Right atrium auricular region (tissue), 2 donors: Measurements from ENCODE around the gene TTC28. TPM values are rescaled to one million over a fixed set of nuclear protein-coding genes. Genes with fewer than 3 reads are reported as not detected.

Experiments used
- DNase-seq: peaks from one replicate; pipeline ENCODE4 v3.0.0-alpha.2; 2019; ENCODE audit warnings: low spot score
- H3K27ac ChIP-seq, 2 donors: fragments of 200-600 bp; sonication (generic); 1 replicate in 1 of 2; 2 replicates in 1 of 2; pipeline ENCODE4 v1.5.1; 2016 to 2019
- H3K27me3 ChIP-seq, 2 donors: fragments of 200-600 bp; sonication (generic); one replicate each; pipeline versions ENCODE4 v1.5.1 to v1.6.0; 2017 to 2019
- H3K36me3 ChIP-seq: fragments of 200-600 bp; sonication (generic); one replicate; pipeline ENCODE4 v1.5.1; 2016
- H3K4me1 ChIP-seq, 2 donors: fragments of 200-600 bp; sonication (generic); one replicate each; pipeline versions ENCODE4 v1.5.1 to v1.6.0; 2017 to 2019
- H3K4me3 ChIP-seq, 2 donors: fragments of 200-600 bp; sonication (generic); 1 replicate in 1 of 2; 2 replicates in 1 of 2; pipeline ENCODE4 v1.5.1; 2017 to 2019; ENCODE audit warnings: mild to moderate bottlenecking in 1 of 2, moderate library complexity in 1 of 2
- H3K9me3 ChIP-seq, 2 donors: fragments of 200-600 bp; sonication (generic); one replicate each; pipeline ENCODE4 v1.5.1; 2019
- CTCF ChIP-seq, 2 donors: fragments of 200-600 bp; sonication (generic); IDR thresholded peaks; one replicate each; pipeline ENCODE4 v1.5.1; 2019; ENCODE audit warnings: antibody characterized with exemption in 2 of 2
- total RNA-seq, 2 donors: library from RNA; depleted of rRNA; stranded (reverse); fragments of >200 nt; gene quantifications; one replicate each; pipeline ENCODE4 v1.1.0, GENCODE V29; 2016

The TTC28 gene
- total RNA-seq, 2 donors from 2014 or later: 22.1 to 22.3 TPM

GRCh38 chr22:28148816-28149465 lies 530.7 kb downstream of the TTC28 start:
- no peaks in the 10 kb centered on the region for H3K9me3 ChIP-seq
- H3K27ac ChIP-seq: no peak overlapping the region
- H3K4me1 ChIP-seq: no peaks in the 10 kb centered on the region
- TF ChIP-seq CTCF (IDR thresholded peaks at IDR 0.05): no peak
- no peaks in the 10 kb centered on the region for H3K27me3 ChIP-seq
- DNase-seq: no peak
- no peak overlapping the region for H3K4me3 ChIP-seq
- no peaks in the 10 kb centered on the region for H3K36me3 ChIP-seq

GRCh38 chr22:28147401-28147800 lies 532.2 kb downstream of the TTC28 start:
- no peak for TF ChIP-seq CTCF (IDR thresholded peaks at IDR 0.05)
- no peak overlapping the region for H3K27ac ChIP-seq
- H3K27me3 ChIP-seq: no peaks in the 10 kb centered on the region
- H3K36me3 ChIP-seq: no peaks in the 10 kb centered on the region
- H3K4me1 ChIP-seq: no peaks in the 10 kb centered on the region
- no peak for DNase-seq
- no peaks in the 10 kb centered on the region for H3K9me3 ChIP-seq
- no peak overlapping the region for H3K4me3 ChIP-seq

GRCh38 chr22:28146401-28147314 lies 533.0 kb downstream of the TTC28 start:
- TF ChIP-seq CTCF (IDR thresholded peaks at IDR 0.05): no peak
- no peaks in the 10 kb centered on the region for H3K9me3 ChIP-seq
- H3K4me3 ChIP-seq: no peak overlapping the region
- H3K36me3 ChIP-seq: no peaks in the 10 kb centered on the region
- peak overlapping the region in 1 of 2 donors; percentile 11 for H3K27ac ChIP-seq
- DNase-seq: no peak
- H3K4me1 ChIP-seq: no peaks in the 10 kb centered on the region
- no peaks in the 10 kb centered on the region for H3K27me3 ChIP-seq

GRCh38 chr22:28143961-28144745 lies 535.5 kb downstream of the TTC28 start:
- no peaks in the 10 kb centered on the region for H3K36me3 ChIP-seq
- H3K9me3 ChIP-seq: no peaks in the 10 kb centered on the region
- H3K27ac ChIP-seq: no peak overlapping the region
- no peak for TF ChIP-seq CTCF (IDR thresholded peaks at IDR 0.05)
- H3K27me3 ChIP-seq: no peaks in the 10 kb centered on the region
- H3K4me1 ChIP-seq: peaks cover 0 to 5% of the 10 kb centered on the region in 2 donors
- no peak for DNase-seq
- no peak overlapping the region for H3K4me3 ChIP-seq

GRCh38 chr22:28143241-28143865 lies 536.3 kb downstream of the TTC28 start:
- no peak for DNase-seq
- peaks cover 0 to 5% of the 10 kb centered on the region in 2 donors for H3K4me1 ChIP-seq
- no peak for TF ChIP-seq CTCF (IDR thresholded peaks at IDR 0.05)
- H3K4me3 ChIP-seq: no peak overlapping the region
- no peak overlapping the region for H3K27ac ChIP-seq
- no peaks in the 10 kb centered on the region for H3K36me3 ChIP-seq
- H3K9me3 ChIP-seq: no peaks in the 10 kb centered on the region
- no peaks in the 10 kb centered on the region for H3K27me3 ChIP-seq
